Neural crest cell (in vitro differentiated cells): Measurements from ENCODE around the gene ASB3. TPM values are rescaled to one million over a fixed set of nuclear protein-coding genes. Genes with fewer than 3 reads are reported as not detected.
A peak's percentile ranks its signal among the peaks of the same experiment; 100 is the strongest.
"Not testable (repeated sequence)": the region's sequence is repeated elsewhere in the genome, so short reads cannot be mapped to it uniquely, and the experiment has no call there.

Experiments
- DNase-seq: peaks from one replicate; pipeline ENCODE4 v3.0.0; 2021; ENCODE audit warnings: low read depth, mixed read lengths, low spot score
- H3K27ac Mint-ChIP-seq: one replicate; pipeline ENCODE4 v1.8.0; 2021; ENCODE audit warnings: mild to moderate bottlenecking, mixed read lengths; ENCODE audit not compliant: unreplicated experiment
- H3K27me3 Mint-ChIP-seq: 2 replicates; pipeline ENCODE4 v1.8.0; 2021; ENCODE audit warnings: low read depth, mild to moderate bottlenecking, mixed read lengths
- H3K36me3 Mint-ChIP-seq: 2 replicates; pipeline ENCODE4 v1.8.0; 2021; ENCODE audit warnings: low read depth, mild to moderate bottlenecking, mixed read lengths
- H3K4me1 Mint-ChIP-seq: 2 replicates; pipeline ENCODE4 v1.8.0; 2021; ENCODE audit warnings: mixed read lengths
- H3K4me3 Mint-ChIP-seq: one replicate; pipeline ENCODE4 v1.8.0; 2021; ENCODE audit warnings: mild to moderate bottlenecking, mixed read lengths
- H3K9me3 Mint-ChIP-seq: 2 replicates; pipeline ENCODE4 v1.8.0; 2021; ENCODE audit warnings: mixed read lengths
- long read RNA-seq: library from polyadenylated mRNA; unstranded; transcript quantifications from one replicate; pipeline ENCODE4 v2.0.0, GENCODE V29; 2020
- total RNA-seq: library from RNA; stranded (reverse); gene quantifications from 2 replicates; pipeline ENCODE4 v1.2.1, GENCODE V29; 2021
- TF ChIP-seq, protein P1 (sequence below): fragments of 200-600 bp; sonication (generic); conservative IDR thresholded peaks from 2 replicates; pipeline ENCODE4 v1.5.0; 2021; ENCODE audit warnings: antibody characterized with exemption, mild to moderate bottlenecking

Gene ASB3, protein sequence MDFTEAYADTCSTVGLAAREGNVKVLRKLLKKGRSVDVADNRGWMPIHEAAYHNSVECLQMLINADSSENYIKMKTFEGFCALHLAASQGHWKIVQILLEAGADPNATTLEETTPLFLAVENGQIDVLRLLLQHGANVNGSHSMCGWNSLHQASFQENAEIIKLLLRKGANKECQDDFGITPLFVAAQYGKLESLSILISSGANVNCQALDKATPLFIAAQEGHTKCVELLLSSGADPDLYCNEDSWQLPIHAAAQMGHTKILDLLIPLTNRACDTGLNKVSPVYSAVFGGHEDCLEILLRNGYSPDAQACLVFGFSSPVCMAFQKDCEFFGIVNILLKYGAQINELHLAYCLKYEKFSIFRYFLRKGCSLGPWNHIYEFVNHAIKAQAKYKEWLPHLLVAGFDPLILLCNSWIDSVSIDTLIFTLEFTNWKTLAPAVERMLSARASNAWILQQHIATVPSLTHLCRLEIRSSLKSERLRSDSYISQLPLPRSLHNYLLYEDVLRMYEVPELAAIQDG
- total RNA-seq: 32.9 and 36.8 TPM in 2 replicates
- long read RNA-seq, transcript ASB3-202 (9 exons, 1,734 nt): minor isoform, 10 of 189 reads
- long read RNA-seq, transcript ASB3-201 (10 exons, 2,214 nt): major isoform, 135 of 189 reads
- long read RNA-seq, partial matches to known transcripts: 10 of 189 reads
- long read RNA-seq, other reads (novel, unspliced or antisense): 33 of 189 reads

DNA sequence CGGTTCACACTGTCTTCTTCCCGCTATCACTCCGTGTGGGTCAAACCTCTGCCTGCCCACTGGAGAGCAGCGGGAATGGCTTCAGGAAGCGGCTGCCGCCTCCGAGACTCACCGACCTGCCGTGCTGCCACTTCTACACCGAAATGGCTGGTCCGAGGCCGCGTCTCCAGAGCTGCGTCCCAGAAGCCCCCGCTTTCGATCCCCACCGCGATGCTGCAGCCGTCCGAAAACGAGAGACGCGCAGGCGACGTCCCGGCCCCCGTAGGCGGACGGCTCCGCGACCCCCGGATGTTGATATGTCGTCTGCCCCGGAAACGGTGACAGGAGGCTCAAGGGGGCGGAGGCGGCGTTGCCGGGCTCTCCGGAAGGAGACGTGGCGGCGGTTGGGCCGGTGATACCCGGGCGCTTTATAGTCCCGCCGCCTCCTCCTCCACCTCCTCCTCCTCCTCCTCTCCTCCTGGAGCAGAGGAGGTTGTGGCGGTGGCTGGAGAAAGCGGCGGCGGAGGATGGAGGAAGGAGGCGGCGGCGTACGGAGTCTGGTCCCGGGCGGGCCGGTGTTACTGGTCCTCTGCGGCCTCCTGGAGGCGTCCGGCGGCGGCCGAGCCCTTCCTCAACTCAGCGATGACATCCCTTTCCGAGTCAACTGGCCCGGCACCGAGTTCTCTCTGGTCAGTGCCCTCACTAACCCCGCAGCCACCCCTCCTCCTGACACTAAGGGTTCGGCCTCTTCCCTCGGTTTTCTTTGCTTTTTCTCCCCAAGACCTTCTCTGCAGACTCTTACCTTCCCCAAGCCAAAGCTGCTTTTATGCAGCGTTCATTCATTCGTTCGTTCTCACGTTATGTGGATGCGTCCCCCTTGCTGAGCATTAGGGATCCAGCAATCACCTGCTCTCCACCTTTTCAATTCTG, at the start of gene ASB3, which contains the start of gene ERLEC1:
Gene ASB3, minus strand, starts transcription at position 249 of the 909 bp plus-strand sequence. CDS start 21,381 bp downstream, outside the sequence.
Gene ERLEC1, plus strand, starts transcription at position 340 of the 909 bp plus-strand sequence. Its CDS starts 167 bp downstream, at position 507.
- peak within 1 kb of the TSS; percentile 100 for H3K27ac Mint-ChIP-seq
- H3K4me1 Mint-ChIP-seq: peaks cover 42% of the 10 kb centered on the region
- no peaks in the 10 kb centered on the region for H3K9me3 Mint-ChIP-seq
- H3K4me3 Mint-ChIP-seq: peak within 1 kb of the TSS; percentile 96
- peak; percentile 88 for DNase-seq
- H3K36me3 Mint-ChIP-seq: no peaks in the 10 kb centered on the region
- no peaks in the 10 kb centered on the region for H3K27me3 Mint-ChIP-seq
- TF ChIP-seq, protein P1, sequence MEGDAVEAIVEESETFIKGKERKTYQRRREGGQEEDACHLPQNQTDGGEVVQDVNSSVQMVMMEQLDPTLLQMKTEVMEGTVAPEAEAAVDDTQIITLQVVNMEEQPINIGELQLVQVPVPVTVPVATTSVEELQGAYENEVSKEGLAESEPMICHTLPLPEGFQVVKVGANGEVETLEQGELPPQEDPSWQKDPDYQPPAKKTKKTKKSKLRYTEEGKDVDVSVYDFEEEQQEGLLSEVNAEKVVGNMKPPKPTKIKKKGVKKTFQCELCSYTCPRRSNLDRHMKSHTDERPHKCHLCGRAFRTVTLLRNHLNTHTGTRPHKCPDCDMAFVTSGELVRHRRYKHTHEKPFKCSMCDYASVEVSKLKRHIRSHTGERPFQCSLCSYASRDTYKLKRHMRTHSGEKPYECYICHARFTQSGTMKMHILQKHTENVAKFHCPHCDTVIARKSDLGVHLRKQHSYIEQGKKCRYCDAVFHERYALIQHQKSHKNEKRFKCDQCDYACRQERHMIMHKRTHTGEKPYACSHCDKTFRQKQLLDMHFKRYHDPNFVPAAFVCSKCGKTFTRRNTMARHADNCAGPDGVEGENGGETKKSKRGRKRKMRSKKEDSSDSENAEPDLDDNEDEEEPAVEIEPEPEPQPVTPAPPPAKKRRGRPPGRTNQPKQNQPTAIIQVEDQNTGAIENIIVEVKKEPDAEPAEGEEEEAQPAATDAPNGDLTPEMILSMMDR: no peak

DNA sequence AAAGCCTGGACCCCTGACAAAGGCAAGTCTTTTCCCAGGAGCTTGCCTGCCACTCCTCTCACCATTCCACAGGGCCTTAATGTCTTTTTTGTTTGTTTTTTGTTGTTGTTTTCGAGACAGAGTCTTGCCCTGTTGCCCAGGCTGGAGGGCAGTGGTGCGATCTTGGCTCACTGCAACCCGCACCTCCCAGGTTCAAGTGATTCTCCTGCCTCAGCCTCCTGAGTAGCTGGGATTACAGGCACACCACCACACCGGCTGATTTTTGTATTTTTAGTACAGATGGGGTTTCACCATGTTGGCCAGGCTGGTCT, 43.2 kb upstream of the ASB3 start:
- H3K36me3 Mint-ChIP-seq: peaks cover 12% of the 10 kb centered on the region
- H3K27me3 Mint-ChIP-seq, DNase-seq, H3K27ac Mint-ChIP-seq, H3K9me3 Mint-ChIP-seq, H3K4me3 Mint-ChIP-seq: not testable (repeated sequence)
- peaks cover 24% of the 10 kb centered on the region for H3K4me1 Mint-ChIP-seq

DNA sequence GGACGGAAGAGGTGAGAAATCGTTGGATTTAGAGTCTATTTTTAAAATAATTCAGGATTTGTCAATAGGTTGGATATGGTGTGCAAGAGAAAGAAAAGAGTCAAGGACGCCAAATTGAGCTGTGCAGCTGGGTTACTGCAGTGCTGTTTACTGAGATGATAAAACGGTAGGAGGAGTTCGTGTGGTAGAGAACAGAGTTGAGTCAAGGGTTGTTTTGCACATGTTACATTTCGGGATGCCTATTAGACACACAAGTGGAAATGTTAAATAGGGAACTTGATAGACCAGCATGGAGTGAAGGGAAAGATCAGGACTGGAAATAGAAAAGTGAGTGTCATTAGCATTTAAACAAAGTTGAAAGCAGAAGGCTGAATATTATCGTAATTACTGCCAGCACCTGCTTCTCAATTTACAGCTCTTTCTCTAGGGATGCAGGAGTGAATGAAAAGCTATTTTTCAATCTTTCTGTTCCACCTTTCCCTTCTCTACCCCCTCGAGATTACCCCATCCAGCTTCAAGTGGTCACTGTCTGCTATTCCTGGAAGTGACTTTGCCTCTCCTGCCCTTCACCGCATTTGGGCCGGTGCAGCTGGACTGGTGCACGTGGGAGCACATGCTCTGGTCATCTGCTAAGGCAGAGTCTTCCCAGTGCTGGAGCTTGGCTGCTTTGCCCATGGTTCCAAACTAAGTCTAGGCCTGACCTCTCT, 42.7 kb upstream of the ASB3 start:
- no peak overlapping the region for H3K27ac Mint-ChIP-seq
- no peak overlapping the region for H3K4me3 Mint-ChIP-seq
- TF ChIP-seq, protein P1: no peak
- DNase-seq: no peak
- no peaks in the 10 kb centered on the region for H3K9me3 Mint-ChIP-seq
- H3K27me3 Mint-ChIP-seq: no peaks in the 10 kb centered on the region
- peaks cover 24% of the 10 kb centered on the region for H3K4me1 Mint-ChIP-seq
- peaks cover 8% of the 10 kb centered on the region for H3K36me3 Mint-ChIP-seq

DNA sequence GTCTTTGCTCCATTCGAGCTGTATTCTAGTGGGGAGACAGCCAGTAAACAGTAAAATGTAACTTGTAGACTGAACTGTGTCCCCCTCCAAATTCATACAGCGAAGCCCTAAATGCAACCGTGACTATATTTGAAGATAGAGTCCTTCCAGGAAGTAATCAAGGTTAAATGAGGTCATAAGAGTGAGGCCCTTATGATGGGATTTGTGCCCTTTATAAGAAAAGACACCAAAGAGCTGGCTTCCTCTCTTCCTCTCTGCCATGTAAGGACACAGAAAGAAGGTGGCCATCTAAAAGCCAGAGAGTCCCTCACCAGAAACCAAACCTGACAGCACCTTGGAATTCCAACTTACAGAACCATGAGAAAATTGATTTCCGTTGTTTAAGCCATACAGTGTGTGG, 41.6 kb upstream of the ASB3 start:
- no peak for DNase-seq
- TF ChIP-seq, protein P1: no peak
- peaks cover 24% of the 10 kb centered on the region for H3K4me1 Mint-ChIP-seq
- H3K9me3 Mint-ChIP-seq: no peaks in the 10 kb centered on the region
- H3K4me3 Mint-ChIP-seq: no peak overlapping the region
- no peak overlapping the region for H3K27ac Mint-ChIP-seq
- H3K36me3 Mint-ChIP-seq: no peaks in the 10 kb centered on the region
- no peaks in the 10 kb centered on the region for H3K27me3 Mint-ChIP-seq

DNA sequence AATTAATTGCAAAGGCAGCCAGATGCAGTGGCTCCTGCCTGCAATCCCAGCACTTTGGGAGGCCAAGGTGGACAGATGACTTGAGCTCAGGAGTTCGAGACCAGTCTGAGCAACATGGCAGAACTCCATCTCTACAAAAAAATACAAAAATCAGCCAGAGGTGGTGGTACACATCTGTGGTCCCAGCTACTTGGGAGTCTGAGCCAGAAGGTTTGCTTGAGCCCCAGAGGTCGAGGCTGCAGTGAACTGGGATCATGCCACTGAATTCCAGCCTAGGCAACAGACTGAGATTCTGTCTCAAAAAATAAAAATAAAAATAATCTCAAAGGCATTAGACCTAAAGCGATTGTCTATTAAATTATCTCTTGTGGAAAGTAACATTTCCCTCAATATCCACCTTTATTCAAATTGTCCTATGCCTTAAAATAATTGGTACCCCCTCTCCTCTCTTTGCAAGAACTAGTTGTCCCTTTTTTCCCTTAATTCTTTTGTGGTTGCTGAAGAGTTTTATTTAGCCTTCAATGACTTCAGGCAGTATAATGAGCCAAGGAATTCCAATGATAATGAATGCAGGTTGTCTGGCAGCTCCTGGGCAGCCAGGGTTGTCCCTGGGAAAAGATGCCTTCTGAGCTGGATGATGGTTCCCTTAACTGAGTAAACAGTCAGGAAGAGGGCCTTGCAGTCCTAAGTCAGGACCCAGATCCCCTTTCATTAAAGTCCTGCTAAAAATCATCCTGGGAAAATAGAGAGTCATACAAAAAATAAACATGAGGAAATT, 40.8 kb upstream of the ASB3 start:
- no peaks in the 10 kb centered on the region for H3K27me3 Mint-ChIP-seq
- H3K9me3 Mint-ChIP-seq: no peaks in the 10 kb centered on the region
- TF ChIP-seq, protein P1: no peak
- no peaks in the 10 kb centered on the region for H3K36me3 Mint-ChIP-seq
- DNase-seq: no peak
- H3K4me1 Mint-ChIP-seq: peaks cover 24% of the 10 kb centered on the region
- H3K27ac Mint-ChIP-seq: peak overlapping the region; percentile 53
- H3K4me3 Mint-ChIP-seq: no peak overlapping the region
